Measurements from ENCODE around the gene DICER1.
A peak's percentile ranks its signal among the peaks of the same experiment; 100 is the strongest.

DICER1 gene

DNA sequence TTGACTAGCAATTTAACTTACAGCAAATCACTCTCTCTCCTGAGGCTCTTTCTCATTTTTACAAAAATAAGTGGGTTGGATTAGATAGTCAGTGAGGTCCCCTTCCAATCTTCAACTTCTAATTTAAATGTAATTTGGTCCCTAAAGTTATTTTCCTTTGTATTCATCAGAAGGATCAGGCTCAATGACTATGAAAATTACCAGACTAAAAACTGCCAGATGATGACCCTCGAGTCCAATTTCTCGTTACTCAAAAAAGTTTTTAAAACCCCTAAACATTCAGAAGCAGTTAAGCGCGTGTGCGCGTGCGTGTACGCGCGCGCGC, 34.7 kb downstream of the DICER1 start:
- no peak for DNase-seq (ENCODE audit: low spot score)

GRCh38 chr14:95121911-95122620, 35.3 kb downstream of the DICER1 start:
- no peak for DNase-seq (ENCODE audit: low spot score)

- DNase-seq (ENCODE audit: low spot score): no peak
Observed at GRCh38 chr14:95119336-95119735, 38.0 kb downstream of the DICER1 start.

DNA sequence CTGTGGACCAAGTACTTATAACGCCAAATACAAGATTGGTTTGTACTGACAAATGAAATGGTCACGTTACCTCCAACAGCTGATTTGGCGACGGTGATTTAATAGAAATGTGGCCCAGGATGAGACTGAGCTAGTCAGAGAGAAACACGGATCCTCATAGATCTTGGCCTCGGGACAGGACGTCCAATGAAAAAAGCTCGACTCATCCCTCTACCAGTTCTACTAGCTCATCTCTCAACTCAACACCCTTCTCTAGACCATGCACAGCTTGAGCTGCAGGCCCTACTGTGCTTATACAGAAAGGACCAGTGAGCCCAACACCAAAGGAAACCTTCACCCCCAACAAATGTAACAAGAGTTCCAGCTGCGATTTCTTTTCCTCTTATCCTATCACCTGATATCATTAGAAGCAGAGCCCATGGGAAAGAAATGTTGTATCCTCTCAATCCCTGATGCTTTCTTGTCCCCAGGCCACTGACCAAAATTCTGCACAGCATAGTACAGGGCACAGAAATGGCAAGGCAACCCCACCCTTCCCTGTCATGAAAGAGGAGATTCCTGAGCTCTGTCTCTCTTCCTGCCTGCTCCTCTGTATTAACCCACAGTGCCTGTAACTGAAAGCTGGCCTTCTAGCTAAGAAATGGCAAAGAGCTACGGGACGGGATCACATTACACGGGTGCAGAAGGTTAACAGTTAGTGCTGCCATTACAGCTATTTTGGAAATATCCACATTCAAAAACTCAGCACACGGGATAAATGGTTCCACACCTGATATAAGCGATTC, 39.2 kb downstream of the DICER1 start:
- DNase-seq (ENCODE audit: low spot score): no peak

DNA sequence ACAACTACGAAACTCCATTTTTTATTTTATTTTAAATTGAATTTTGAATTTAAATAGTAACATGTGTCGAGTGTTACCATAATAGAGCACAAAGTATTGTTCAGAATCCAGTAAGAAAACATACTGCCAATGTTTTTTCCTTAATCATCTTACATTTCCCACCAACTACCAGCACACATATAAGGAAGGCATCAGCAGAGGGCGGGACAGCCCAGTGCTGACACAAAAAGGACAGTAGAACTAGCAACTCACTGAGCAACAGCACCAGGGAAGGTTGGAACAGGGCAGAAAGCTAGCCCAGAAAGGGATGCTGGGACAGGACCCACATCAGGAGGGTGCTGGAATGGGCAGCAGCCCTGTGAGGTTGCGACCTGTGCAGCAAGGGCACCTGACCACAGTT, 43.9 kb downstream of the DICER1 start:
- no peak for DNase-seq (ENCODE audit: low spot score)

DNA sequence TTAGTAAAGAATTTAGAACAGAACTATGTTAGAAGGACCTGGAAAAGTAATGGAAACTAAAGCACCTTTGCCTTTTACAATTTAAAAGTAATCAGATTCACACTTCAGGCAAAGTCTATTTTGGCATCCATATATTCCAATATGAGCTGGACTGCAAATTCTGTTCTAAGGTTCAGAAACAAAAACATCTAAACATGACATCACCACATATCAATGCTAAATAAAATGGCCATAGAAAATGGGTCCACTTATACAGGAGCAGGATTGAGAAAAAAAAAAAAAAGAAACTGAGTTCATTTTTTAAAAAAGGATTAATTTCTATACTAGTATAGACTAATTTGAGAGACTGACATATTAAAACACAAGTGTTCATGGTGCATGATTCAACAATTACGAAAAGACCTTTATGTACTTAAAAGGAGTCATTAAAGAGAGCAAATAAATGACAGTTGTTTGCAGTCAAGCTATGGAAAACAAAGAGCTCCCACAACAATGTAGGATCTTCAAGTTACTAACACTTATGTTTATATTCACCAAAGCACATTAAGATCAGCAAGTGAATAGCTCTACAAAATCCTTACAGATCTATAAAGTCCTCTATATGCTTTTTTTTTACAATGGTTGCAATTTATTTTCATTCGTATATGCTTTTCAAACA, 45.7 kb downstream of the DICER1 start:
- no peak for DNase-seq (ENCODE audit: low spot score)

- DNase-seq (ENCODE audit: low spot score): no peak
Observed at GRCh38 chr14:95110178-95110577, 47.2 kb downstream of the DICER1 start.

DNA sequence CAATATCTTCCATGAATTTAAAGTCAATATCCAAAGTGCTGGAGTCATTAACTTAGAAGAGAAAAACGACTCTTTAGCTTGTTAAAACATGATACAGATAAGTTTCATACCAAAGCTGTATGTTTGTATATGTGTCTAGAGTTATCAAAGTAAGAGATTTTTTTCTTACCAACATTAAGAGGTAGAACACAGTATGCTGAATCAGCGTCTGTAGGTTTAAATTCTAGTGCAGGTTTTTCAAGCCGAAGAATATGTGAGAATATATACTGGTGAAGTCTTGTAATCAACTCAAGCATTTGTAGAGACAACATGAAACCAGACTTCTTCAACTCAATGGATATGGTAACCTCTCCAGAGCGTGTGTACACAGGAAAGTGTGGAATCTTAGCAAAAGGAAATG, 49.6 kb downstream of the DICER1 start:
- no peak for DNase-seq (ENCODE audit: low spot score)

- DNase-seq (ENCODE audit: low spot score): no peak
Observed at GRCh38 chr14:95106971-95107370, 50.4 kb downstream of the DICER1 start.

DNA sequence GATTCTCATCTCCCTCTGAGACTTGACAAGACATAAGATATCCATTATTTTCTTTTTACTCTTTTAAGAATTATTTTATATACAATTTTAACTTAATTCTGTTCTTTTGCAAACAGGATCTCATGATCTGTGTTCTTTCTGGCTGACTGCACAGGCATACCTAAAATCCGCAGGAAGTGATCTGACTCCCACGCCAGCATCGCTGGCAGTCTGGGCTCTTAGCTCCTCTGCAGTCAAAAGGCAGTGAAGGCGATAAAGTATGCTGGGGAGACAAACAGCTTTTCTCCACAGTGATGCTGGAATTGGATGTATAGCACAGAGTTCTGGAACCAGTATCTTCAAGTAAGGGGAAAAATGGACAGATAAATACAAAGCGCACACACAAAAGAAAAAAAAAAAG, 52.4 kb downstream of the DICER1 start:
- DNase-seq (ENCODE audit: low spot score): no peak

GRCh38 chr14:95102680-95103044, 54.7 kb downstream of the DICER1 start:
- DNase-seq (ENCODE audit: low spot score): no peak

DNA sequence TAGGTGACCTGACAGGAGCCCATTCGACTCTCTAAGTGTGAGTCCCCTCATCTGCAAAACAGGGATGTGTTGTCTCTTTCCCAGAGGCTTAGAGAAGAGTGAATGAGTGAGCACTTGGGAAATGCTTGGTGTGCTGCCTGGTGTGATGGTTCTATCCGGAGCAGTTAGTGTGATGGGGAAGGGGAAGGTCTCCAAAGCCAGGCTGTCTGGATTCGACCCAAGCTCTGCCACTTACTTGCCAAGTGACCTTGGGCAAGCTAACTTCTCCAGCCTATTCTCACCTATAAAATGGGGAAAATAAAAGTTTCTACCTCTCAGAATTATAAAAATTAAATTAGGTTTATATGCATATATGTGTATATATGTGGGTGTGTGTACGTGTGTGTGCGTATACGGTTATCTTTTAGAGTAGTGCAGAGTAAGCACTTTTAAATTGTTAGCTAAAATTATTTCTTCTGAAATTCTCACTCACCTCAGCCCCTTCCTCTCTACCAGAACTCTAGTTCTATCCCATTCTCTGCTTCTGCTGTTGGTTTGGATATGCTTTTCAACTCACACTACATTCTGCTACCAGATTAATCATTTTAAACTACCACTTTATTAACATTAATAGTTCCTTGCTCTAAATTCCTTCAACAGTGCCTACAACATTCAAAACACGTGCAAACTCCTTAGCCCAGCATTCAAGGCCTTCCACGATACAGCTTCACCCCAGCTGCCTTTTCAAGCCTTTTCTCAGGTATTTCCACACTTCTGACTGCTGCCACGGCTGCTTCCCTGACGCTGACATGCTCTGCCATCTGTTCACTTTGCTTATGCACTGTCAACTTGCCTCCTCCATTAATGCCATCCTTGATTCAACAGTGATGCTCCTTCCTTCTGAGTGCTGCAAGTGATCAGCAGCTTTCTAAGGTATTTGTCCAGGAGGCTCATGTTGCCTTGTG, 55.3 kb downstream of the DICER1 start:
- DNase-seq (ENCODE audit: low spot score): no peak

DNA sequence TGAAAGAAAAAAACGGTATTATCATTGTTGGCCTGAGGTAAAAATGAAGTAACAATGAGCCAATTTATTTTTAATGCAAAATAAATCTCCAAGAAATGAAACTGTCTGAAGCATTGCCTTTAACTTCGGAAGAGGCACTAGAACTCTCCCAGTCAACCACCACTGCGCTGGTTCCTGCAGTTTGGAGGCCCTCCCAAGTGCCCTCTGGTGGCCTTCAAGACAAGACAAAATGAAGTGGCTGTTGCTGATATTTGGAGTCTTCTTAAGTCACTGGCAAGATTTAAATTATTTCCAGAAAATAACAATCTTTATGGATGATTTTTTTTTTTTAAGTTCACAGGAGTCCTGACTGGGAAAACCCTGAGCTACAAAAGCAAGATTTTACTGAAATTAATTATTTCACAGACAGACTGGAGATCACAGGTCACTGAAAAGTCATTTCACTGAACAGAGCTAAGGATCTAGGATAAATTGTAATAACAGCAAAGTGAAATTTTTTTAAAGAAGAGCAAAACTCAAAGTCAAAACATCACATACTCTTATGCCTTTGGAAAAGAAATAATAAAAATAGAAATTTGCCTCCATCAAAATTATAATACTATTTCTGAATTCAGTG, 58.2 kb downstream of the DICER1 start:
- peak; percentile 46 for DNase-seq (ENCODE audit: low spot score)

DNA sequence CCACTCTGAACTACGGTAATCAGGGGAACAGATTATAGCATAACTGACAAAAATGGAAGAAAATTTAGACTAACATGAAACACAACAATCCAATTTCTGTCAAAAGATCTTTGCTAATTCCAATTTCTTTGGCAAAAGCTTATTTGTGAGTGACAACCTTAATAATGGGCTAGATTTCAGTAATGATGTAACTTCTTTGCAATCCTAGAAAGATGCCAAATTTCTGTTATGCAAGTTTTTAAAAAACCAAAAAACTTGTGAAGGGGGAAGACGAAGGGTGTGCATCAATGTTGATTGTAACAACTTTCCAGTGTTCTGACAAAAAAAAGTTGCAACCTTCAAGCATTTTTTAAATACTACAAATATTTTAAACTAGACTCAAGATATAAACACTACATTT, 59.9 kb downstream of the DICER1 start:
- no peak for DNase-seq (ENCODE audit: low spot score)

DNA sequence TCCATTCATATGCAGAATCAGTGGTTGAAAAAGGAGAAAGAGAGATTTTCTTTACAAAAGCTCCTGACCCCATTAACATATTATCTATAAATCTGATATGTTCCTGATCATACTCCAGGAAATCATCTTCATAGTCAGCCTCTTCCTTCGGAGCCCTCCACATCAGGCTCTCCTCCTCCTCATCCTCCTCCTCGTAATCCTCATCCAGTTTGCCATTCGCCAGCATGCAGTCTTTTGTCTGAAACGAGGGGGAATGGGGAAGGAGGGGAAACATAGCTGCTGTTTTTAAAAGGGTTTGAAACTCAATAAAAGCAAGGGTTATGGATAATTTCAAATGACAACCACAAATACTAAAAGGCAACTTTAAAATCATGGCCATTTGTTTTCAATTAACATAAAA, 60.9 kb downstream of the DICER1 start:
- no peak for DNase-seq (ENCODE audit: low spot score)

- no peak for DNase-seq (ENCODE audit: low spot score)
Observed at GRCh38 chr14:95095996-95096395, 61.3 kb downstream of the DICER1 start.

DNA sequence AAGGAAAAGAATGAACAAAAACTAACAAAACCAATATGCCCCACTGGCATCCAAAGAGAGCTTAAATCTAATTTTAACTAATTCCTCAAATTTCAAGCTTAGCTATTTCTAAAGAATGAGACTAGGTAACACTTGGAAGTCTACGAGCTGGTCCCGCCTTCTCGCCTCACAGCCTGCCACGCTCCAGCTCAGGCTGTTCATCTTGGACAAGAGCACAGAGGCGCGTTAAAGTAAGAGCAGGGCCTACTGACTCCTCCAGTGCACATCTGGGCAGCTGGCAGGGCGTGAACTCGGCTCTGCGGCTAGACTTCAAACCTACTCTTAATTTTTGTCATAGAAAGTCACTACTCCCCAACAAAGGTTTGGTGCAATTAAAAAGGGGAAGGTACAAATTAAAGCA, 64.6 kb downstream of the DICER1 start:
- no peak for DNase-seq (ENCODE audit: low spot score)

GRCh38 chr14:95091581-95091980, 65.7 kb downstream of the DICER1 start:
- DNase-seq (ENCODE audit: low spot score): no peak

GRCh38 chr14:95088665-95089064, 68.7 kb downstream of the DICER1 start:
- DNase-seq (ENCODE audit: low spot score): no peak

DNA sequence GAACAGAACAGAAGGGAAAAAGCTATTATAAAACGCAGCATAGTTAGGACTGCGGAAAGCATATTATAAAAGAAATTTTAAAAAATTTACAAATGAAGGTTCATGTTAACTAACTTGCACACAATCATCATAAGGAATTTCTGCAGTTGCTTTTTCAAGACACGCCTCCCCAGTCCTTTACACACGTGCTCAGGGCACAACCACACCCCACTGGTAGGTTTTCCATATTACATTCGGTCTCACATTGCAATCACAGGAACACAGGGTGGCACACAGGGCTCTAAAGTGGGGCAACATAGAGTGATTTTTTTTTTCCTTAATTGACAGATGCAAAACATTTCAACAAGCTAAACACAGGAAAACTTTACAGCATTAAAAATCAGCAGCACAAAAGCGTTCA, 69.7 kb downstream of the DICER1 start:
- no peak for DNase-seq (ENCODE audit: low spot score)

DNA sequence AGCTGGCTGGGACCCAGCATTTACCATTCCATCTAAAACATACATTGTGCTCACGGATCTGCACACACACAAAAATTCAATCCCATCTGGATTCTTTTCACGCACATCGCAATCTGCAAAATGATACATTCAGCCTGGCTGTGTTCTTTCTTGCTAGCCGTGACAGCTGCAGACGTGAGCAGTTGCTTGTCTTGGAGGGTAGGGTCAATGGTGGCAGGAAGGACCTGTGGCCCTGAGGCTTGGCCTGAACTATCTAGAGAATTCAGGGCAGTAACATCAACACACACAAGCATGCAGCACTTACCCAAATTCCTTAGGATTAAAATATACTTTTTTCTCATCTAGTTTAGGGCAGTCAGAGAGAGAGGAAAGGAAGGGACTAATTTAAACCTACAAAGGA, 72.0 kb downstream of the DICER1 start:
- no peak for DNase-seq (ENCODE audit: low spot score)

DNA sequence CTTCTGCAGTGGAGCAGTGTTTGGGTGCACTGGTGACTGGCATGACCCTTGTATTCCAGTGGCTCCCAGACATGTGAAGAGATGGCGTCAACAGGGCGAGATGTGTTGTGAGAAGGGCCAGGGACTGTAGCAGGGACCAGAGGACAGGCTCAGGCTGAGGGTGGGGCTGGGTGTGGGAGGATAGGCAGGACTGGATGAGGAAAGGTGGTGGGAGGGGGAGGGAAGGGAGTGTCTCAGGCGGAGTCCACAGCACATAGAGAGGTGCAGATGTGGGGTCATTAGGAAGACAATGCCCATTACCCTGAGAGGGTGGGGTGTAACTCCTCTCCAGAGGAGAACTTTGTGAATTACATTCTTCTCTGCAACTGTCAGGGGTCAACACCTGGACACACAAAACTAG, 78.5 kb downstream of the DICER1 start:
- no peak for DNase-seq (ENCODE audit: low spot score)

Measured in SW480 (cell line).